ENCODE data around the gene SOX9. TPM values are rescaled to one million over a fixed set of nuclear protein-coding genes. Genes with fewer than 3 reads are reported as not detected.

SOX9 gene
- total and polyA plus RNA-seq, 2 of the 8 experiments (the other 6 are each of a cell fraction or from before 2014, with no cell fraction given) = 1.9 to 4.9 TPM

DNA sequence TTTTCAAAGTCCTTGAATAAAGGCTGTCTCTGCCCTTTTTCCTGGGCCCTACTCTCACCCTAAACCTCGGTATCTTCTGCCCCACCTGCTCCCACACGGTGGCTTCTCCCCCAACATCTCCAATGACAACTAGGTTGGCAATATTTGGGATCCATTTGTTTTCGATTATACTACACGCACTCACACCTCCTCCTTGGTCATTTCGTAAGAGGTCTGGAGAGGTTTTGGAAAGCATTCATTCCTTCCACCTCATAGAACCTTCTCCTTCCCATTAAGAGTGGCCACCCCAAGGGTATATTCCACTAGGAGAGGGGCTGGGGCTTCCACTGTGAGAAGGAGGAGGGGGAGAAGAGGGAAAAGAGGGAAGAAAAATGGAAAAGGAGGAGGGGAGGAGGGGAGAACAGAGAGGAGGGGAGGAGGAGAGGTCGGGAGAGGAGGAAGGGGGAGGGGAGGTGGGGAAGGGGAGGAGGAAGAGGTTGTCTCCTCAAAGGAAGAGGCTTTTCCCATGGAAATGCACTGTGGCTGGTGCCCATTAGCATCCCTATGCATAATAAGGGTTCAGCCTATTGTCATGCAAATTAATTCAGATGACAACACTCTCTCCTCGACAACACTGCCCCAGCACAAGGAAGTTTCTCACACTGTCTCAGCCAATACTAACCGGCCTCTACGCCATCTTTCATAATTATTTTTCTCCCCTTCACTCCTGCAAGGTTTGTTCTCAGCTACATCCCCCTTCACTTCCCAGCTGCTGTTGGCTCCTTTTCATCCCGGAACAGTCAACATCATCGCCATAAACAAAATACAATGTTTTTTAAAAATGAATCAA, 30.0 kb downstream of the SOX9 start:
- POLR2A ChIA-PET (ENCODE audit: partially characterized antibody) = interaction anchor here (1.2 to 3.6 kb wide), 3 partner anchors 11 to 30 kb away, joined by 3 to 15 read pairs (median 7); partner anchors contain the start of gene SOX9
- peak overlapping the region; percentile 92 for H3K18ac ChIP-seq (ENCODE audit: extremely low read depth, low read length)
- no peaks in the 10 kb centered on the region for H3K79me1 ChIP-seq (ENCODE audit: low read depth, low read length)
- H3K27ac ChIP-seq (ENCODE audit: low read depth, low read length) = peak overlapping the region; percentile 92
- H3K23me2 ChIP-seq (ENCODE audit: low read depth, low read length) = no peaks in the 10 kb centered on the region; the same call in 1 of the 2 replicates
- peak; percentile 99 for FAIRE-seq
- 29 to 86% methylated on average over 1 to 11 of the region's 11 CpGs for WGBS, 2 experiments (ENCODE audit: extremely low coverage in 1 of 2, insufficient coverage in 1 of 2, insufficient read length in 1 of 2, insufficient replicate concordance in 2 of 2, low coverage in 1 of 2, low lambda C conversion rate in 2 of 2, missing lambda C conversion rate in 1 of 2)
- H3K4me2 ChIP-seq (ENCODE audit: insufficient read depth in 1 of 2, low read depth in 2 of 2, low read length in 2 of 2) = peak overlapping the region; percentile 49 to 78
- peak overlapping the region in 3 of 4 experiments; percentile 40 to 79 (median 55); a peak in 5 of 7 replicates for H3K9ac ChIP-seq (replicated peaks in 1 of 4; ENCODE audit: extremely low read depth in 1 of 4, low read depth in 3 of 4, low read length in 3 of 4)
- peaks cover 5 to 19% (median 11%) of the 10 kb centered on the region in 4 experiments; a peak in 4 of 7 replicates for H3K4me1 ChIP-seq (replicated peaks in 1 of 4; ENCODE audit: control insufficient read depth in 3 of 4, insufficient read depth in 4 of 4, low read length in 3 of 4)
- no peaks in the 10 kb centered on the region for H3K79me2 ChIP-seq (ENCODE audit: control insufficient read depth in 1 of 2, insufficient read depth in 2 of 2, low read length in 2 of 2)
- H2AFZ ChIP-seq (ENCODE audit: low read length) = peak overlapping the region; percentile 35; the same call in 1 of the 2 replicates
- H2BK15ac ChIP-seq (ENCODE audit: low read length) = no peak overlapping the region
- peak overlapping the region; percentile 99 for H2BK20ac ChIP-seq (ENCODE audit: low read length)
- peak; percentile 50 to 73 for DNase-seq (ENCODE audit: low read depth in 1 of 2, low spot score in 2 of 2)
- H3K56ac ChIP-seq (replicated peaks; ENCODE audit: insufficient read length, low read depth, low read length) = peak overlapping the region; percentile 47
- no peaks in the 10 kb centered on the region for H3K36me3 ChIP-seq (ENCODE audit: control insufficient read depth in 2 of 4, insufficient read depth in 4 of 4, low read length in 3 of 4)
- no peak overlapping the region for H3K23ac ChIP-seq (ENCODE audit: insufficient read length)
- H3K27me3 ChIP-seq (replicated peaks in 1 of 4; ENCODE audit: control insufficient read depth in 3 of 4, extremely low read depth in 1 of 4, insufficient read depth in 3 of 4, low read length in 3 of 4) = no peaks in the 10 kb centered on the region
- no peak overlapping the region for H3K4ac ChIP-seq (replicated peaks; ENCODE audit: insufficient read length, low read depth, low read length)
- CTCF ChIA-PET (ENCODE audit: partially characterized antibody) = interaction anchor here (1.4 to 2.3 kb wide), 3 partner anchors 7 to 29 kb away, joined by 4 to 6 read pairs (median 4); partner anchors contain the start of gene SOX9
- H3K9me3 ChIP-seq (ENCODE audit: insufficient read depth in 2 of 2, low read depth in 1 of 2, low read length in 1 of 2) = no peaks in the 10 kb centered on the region
- peak overlapping the region; percentile 60 for H4K5ac ChIP-seq (ENCODE audit: insufficient read length, low read depth, low read length)
- H2BK12ac ChIP-seq (ENCODE audit: low read depth, low read length) = peak overlapping the region; percentile 100
- H4K91ac ChIP-seq (replicated peaks; ENCODE audit: insufficient read length, low read length) = peak overlapping the region; percentile 84
- H2BK120ac ChIP-seq (replicated peaks; ENCODE audit: low read depth, low read length) = peak overlapping the region; percentile 87
- H2BK5ac ChIP-seq (ENCODE audit: low read depth, low read length) = peak overlapping the region; percentile 98
- H2AK5ac ChIP-seq (ENCODE audit: low read depth, low read length) = peak overlapping the region; percentile 66
- no peak overlapping the region for H4K8ac ChIP-seq (ENCODE audit: extremely low read depth, insufficient read depth, low read length)
- H3K4me3 ChIP-seq (ENCODE audit: extremely low read depth in 1 of 4, insufficient read depth in 2 of 4, low read depth in 3 of 4, low read length in 4 of 4) = peak overlapping the region in 2 of 4 experiments; percentile 16 to 48; a peak in 4 of 8 replicates
- H4K20me1 ChIP-seq (replicated peaks in 1 of 2; ENCODE audit: control insufficient read depth in 1 of 2, insufficient read depth in 2 of 2, low read length in 2 of 2) = no peaks in the 10 kb centered on the region
- no peak overlapping the region for H3K14ac ChIP-seq (ENCODE audit: insufficient read length)
- TF ChIP-seq, protein P1, sequence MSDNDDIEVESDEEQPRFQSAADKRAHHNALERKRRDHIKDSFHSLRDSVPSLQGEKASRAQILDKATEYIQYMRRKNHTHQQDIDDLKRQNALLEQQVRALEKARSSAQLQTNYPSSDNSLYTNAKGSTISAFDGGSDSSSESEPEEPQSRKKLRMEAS (IDR thresholded peaks at IDR 0.05) = peak; percentile 61; the same call in 1 of the 2 replicates
- TF ChIP-seq NRF1 (IDR thresholded peaks at IDR 0.05; ENCODE audit: low read depth, low read length) (no peak), CREB1 (IDR thresholded peaks at IDR 0.05) (peak; percentile 57), RFX5 (IDR thresholded peaks at IDR 0.05; ENCODE audit: borderline replicate concordance, low read depth, low read length) (no peak), JUND (IDR thresholded peaks at IDR 0.05; ENCODE audit: low read length) (no peak), RNF2 (IDR thresholded peaks at IDR 0.05; ENCODE audit: borderline replicate concordance, low read depth, low read length, missing control alignments, poor library complexity, severe bottlenecking) (no peak), NANOG (IDR thresholded peaks at IDR 0.05; ENCODE audit: insufficient read depth, low read depth, low read length, poor library complexity, severe bottlenecking) (no peak), POU5F1 (IDR thresholded peaks at IDR 0.05; ENCODE audit: low read depth, low read length) (peak; percentile 95), SP2 (IDR thresholded peaks at IDR 0.05; ENCODE audit: low read length) (no peak), TAF1 (IDR thresholded peaks at IDR 0.05; ENCODE audit: low read depth, low read length) (peak; percentile 39; the same call in 1 of the 2 replicates)
